Iris pigment epithelial cell (primary cell): ENCODE data around the gene SMC1B.

ENCODE experiments used
- DNase-seq: peaks from one replicate; pipeline ENCODE4 v3.0.0-alpha.2; 2011; ENCODE audit warnings: low read depth

Gene SMC1B

GRCh38 chr22:45320357-45320976 lies 92.9 kb downstream of the SMC1B start:
- DNase-seq: peak; percentile 26

- peak; percentile 62 for DNase-seq
Observed at GRCh38 chr22:45319324-45319685, 94.1 kb downstream of the SMC1B start.

GRCh38 chr22:45318558-45319323 lies 94.7 kb downstream of the SMC1B start:
- DNase-seq: peak; percentile 61

- peak; percentile 96 for DNase-seq
Observed at GRCh38 chr22:45318168-45318557, 95.2 kb downstream of the SMC1B start.

DNA sequence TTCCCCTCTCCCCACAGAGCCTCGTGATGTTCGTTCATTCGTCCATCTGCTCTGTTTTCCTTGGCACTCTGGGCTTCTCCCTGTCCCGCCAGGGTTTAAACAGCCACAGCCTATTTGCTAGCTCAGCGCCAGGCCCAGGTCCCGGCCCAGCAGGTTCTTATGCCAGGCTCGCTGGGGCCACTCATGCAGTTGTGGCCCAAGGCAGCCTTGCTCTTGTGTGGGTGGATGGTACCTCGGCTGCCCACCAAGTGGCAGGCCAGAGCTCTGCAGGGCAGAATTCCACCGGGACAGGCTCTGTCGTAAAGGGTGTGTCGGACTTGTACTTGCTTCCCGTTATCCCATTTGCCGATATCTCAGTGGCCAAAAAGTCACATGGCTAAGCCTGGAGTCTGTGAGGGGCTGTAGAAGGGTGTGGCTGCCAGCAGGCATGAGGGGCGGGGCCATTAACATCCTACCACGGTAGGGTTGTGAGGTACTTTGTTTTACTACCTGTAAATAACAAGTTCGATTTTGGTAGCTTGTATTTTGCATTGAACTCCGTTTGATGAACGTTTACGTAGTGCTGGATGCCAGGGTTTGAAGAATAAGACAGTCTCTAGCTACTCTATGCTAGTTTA lies 95.7 kb downstream of the SMC1B start:
- DNase-seq: peak; percentile 17

DNA sequence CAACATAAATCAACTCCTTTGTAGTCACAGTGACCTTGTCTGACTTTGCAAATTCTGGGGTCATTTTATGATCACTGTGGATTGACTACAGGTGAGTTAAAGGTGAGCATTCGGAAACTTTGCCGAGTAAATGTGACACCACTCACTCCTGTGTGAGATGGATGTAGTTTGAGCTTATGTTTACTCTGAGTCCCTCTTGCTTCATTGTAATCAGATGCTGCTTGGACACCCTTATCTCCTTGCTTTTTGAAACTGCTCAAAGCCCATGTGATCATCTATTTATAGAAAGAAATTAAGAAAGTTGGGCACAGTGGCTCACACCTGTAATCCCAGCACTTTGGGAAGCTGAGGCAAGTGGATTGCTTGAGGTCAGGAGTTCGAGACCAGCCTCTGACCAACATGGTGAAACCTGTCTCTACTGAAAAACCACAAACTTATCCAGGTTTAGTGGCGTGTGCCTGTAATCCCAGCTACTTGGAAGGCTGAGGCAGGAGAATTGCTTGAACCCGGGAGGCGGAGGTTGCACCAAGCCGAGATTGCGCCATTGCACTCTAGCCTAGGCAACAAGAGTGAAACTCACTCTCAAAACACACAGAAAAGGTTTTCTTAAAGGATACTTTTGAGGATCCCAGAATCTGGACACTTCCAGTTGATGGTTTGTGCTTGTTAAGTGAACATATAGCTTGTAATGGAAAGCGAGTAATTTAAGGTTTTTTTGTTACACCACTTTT lies 96.4 kb downstream of the SMC1B start:
- DNase-seq: no peak

DNA sequence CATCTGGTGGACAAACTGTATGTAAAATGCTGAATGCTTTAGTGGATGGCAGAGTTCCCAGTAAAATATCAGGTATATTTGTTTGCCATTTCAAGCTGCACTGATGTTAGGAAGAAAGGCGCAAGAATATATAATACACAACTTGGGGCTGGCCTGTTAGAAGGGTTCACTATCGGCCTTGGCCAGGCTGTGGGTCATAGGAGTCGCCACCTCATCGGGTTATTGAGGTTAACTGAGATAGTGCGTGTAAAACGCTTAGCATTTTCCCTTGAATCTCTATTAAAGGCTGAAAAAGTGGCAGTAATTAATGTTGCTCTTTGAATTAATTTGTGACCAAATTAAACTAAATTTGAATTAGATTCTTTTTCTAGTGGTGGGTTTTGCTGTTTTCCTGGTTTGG lies 98.6 kb downstream of the SMC1B start:
- DNase-seq: no peak

- DNase-seq: no peak
Observed at GRCh38 chr22:45314054-45314721, 99.2 kb downstream of the SMC1B start.

DNA sequence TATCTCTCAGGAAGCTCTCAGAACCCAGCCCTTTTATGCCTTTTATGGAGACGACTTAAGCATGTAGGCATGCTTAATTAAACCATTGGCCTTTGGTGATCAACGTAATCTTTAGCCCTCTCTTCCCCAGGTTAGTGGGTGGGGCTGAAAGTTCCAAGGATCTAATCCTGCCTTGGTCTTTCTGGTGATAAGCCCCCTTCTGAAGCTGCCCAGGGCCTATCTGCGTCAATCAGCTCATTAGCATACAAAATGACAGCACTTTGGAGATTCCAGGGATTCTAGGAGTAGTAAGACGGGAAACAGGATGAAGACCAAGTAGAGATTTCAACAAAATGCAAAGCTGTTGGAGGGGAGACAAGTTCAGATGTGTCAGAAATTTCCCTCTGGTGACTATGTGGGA lies 100.5 kb downstream of the SMC1B start:
- DNase-seq: no peak

DNA sequence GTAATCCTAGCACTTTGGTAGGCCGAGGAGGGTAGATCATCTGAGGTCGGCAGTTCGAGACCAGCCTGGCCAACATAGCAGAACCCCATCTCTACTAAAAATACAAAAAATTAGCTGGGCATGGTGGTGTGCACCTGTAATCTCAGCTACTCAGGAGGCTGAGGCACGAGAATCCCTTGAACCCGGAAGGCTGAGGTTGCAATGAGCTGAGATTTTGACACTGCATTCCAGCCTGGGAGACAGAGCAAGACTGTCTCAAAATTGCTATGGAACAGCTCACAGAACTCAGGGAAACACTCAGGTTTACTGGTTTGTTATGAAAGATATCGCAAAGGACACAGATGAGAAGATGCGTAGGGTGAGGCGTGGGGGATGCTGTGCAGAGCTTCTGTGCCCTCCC lies 101.0 kb downstream of the SMC1B start:
- DNase-seq: no peak

- no peak for DNase-seq
Observed at GRCh38 chr22:45310977-45311531, 102.3 kb downstream of the SMC1B start.

DNA sequence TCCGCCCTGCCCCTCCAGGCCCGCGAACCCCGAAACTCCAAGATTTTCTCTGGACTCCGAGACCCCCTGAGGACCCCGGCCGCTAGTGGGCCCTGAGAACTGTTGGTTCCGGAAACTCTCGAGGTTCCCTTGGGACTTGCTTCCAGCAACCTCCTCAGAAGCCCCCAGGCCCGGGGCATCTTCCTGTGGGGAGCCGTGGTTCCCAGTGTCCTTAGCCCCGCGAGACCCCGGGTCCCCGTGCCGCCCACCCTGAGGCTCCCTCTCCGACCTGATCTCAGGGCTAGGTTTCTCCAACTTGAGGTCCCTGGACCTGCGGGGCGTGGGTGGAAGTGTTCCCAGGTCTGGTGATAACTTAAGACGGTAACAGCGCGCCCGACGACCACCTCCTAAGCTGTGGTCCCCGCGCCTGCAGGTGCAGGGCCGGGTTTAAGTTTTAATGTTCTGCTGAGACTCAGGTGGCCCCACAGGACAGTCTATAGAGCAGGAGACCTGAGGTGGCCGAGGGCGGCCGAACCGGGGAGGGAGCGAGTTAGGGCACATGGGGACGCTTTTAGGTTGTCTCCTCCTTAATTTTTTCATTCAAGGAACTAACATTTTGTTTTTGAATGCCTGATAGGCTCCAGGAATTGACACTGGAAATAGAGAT lies 102.9 kb downstream of the SMC1B start:
- no peak for DNase-seq

- peak; percentile 88 for DNase-seq
Observed at GRCh38 chr22:45309422-45310227, 103.8 kb downstream of the SMC1B start, which contains the start of gene FAM118A. Gene FAM118A (plus strand): TSS chr22:45309934. CDS start chr22:45322380, 12,446 bp downstream.

DNA sequence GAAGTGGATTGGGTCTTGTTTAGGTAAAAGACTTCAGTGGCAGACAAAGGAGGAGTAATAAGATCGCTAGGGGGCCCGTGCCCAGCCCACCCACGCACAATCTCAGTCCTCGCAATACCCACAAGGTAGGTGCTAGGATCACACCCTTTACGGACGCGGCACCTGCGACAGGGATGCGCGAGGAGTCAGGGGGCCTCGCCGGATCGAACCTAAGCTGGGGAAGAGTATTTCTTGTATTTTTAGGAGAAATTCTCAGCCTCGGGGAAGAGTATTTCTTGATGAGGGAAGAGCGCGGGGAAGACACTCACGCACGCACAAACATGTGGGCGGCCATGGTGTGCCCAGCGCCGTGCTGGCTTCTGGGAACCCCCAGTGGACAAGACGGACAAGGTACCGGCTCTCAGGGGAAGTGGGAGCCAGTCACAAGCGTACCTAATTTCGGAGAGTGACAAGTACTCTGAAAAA lies 104.4 kb downstream of the SMC1B start:
- no peak for DNase-seq

DNA sequence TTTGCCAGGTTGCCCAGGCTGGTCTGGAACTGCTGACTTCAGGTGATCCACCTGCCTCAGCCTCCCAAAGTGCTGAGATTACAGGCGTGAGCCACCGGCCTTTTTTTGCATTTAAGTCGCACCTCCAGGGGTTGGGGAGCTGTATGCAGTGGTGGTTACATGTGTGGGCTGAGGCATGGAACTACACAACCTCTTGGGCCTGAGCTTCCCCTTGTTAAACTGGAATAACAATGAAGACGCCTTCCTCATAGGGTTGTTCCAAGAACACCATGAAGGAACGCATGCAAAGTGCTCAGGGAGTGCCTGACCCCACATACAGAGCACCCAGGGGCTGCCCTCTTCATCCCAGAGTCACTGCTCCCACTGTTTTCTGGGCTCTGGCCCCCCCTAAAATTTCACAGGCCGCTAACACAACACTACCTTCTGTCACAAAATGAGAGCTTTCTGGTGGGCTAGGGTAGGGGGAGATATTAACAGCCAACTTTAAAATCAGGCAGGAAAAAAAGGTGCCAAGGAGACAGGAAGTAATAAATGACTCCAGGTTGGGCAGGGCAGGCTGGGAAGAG lies 104.9 kb downstream of the SMC1B start:
- no peak for DNase-seq

- no peak for DNase-seq
Observed at GRCh38 chr22:45306139-45306538, 107.3 kb downstream of the SMC1B start.

DNA sequence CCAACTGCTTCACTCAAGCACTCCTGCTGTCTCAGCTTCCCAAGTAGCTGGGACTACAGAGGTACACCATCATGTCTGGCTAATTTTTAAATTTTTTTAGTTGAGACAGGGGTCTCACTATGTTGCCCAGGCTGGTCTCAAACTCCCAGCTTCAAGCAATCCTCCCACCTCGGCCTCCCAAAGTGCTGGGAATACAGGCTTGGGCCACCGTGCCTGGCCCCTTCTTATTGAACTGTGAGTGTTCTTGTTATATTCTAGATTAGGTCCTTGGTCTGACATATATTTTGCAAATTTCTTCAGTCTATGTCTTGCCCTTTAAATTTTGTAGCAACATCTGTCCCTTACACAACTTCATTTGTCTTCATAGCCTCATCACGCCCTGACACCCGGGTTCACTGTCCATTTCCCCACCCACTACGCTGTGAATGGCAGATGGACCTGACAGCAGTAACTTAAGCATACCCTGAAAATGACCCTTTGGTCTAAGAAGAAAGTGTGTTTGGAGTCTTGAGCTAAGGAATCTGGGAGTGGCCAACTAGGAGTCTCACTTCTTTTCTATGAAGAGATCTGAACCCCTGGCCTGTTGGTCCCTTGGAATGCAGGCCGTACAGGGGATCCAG lies 107.8 kb downstream of the SMC1B start:
- DNase-seq: no peak

DNA sequence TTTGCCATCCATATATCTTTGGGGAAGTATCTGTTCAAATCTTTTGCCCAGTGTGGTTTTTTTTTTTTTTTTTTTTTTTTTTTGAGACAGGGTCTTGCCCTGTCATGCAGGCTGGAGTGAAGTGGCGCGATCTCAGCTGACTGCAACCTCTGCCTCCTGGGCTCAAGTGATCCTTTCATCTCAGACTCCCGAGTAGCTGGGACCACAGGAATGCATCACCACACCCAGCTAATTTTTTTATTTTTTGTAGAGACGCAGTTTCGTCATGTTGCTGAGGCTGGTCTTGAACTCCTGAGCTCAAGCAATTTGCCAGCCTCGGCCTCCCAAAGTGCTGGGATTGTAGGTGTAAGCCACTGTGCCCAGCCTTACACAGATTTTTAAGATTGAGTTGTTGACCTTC lies 108.4 kb downstream of the SMC1B start:
- DNase-seq: peak; percentile 27

DNA sequence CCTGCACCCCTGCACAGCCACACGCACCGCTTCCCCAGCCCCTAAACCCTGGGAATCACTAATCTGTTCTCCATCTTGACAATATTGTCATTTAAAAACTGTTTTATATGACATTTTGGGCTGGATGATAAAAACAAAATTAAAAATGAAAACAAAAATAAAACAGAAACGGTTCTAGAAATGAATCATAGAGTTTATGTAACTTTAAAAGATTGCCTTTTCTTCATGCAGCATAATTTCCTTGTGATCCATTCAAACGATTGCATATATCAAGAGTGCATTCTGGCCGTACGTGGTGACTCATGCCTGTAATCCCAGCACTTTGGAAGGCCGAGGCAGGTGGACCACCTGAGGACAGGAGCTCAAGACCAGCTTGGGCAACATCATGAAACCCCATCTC lies 110.2 kb downstream of the SMC1B start:
- no peak for DNase-seq
